ENCODE data around the gene PVR.

Gene PVR

GRCh38 chr19:44643605-44644401 is at the start of gene PVR:
Gene PVR, plus strand, starts transcription at chr19:44643910. Its CDS starts 187 bp downstream, at chr19:44644097.
- Histone ChIP-seq H3K9ac (ENCODE audit: low read depth, low read length, poor library complexity, severe bottlenecking) (no peak within 1 kb of the TSS), H3K4me2 (ENCODE audit: low read depth, low read length, poor library complexity, severe bottlenecking) (no peak within 1 kb of the TSS), H3K4me3 (ENCODE audit: low read length, poor library complexity, severe bottlenecking) (no peak within 1 kb of the TSS), H3F3A (ENCODE audit: low read depth) (no peaks in the 10 kb centered on the region), H3K79me2 (ENCODE audit: insufficient read depth, low read length) (no peaks in the 10 kb centered on the region), H3K27me3 (ENCODE audit: insufficient read depth, low read length, poor library complexity, severe bottlenecking) (no peaks in the 10 kb centered on the region), H3K9me3 (ENCODE audit: insufficient read depth, low read depth, low read length) (no peaks in the 10 kb centered on the region), H4K20me1 (ENCODE audit: insufficient read depth, low read length, poor library complexity, severe bottlenecking) (no peaks in the 10 kb centered on the region), H3K36me3 (ENCODE audit: insufficient read depth, low read length) (no peaks in the 10 kb centered on the region), H2AFZ (ENCODE audit: low read length) (no peak within 1 kb of the TSS), H3K4me1 (ENCODE audit: insufficient read depth, low read length, poor library complexity, severe bottlenecking) (no peaks in the 10 kb centered on the region), H3K9me2 (replicated peaks; ENCODE audit: low read depth, low read length) (no peaks in the 10 kb centered on the region)
- no peak for TF ChIP-seq EZH2phosphoT487 (IDR thresholded peaks at IDR 0.05; ENCODE audit: borderline replicate concordance)
- no peak for TF ChIP-seq CTCF (conservative IDR thresholded peaks at IDR 0.05; ENCODE audit: low read length)

GRCh38 chr19:44596428-44597130 is 47.1 kb upstream of the PVR start:
- H3K79me2 ChIP-seq (ENCODE audit: insufficient read depth, low read length) = no peaks in the 10 kb centered on the region
- H3K4me1 ChIP-seq (ENCODE audit: insufficient read depth, low read length, poor library complexity, severe bottlenecking) = no peaks in the 10 kb centered on the region
- no peaks in the 10 kb centered on the region for H3K36me3 ChIP-seq (ENCODE audit: insufficient read depth, low read length)
- no peaks in the 10 kb centered on the region for H4K20me1 ChIP-seq (ENCODE audit: insufficient read depth, low read length, poor library complexity, severe bottlenecking)
- no peaks in the 10 kb centered on the region for H3K9me2 ChIP-seq (replicated peaks; ENCODE audit: low read depth, low read length)
- peaks cover 2% of the 10 kb centered on the region; the same call in 1 of the 2 replicates for H3K9me3 ChIP-seq (ENCODE audit: insufficient read depth, low read depth, low read length)
- no peak overlapping the region for H3K4me3 ChIP-seq (ENCODE audit: low read length, poor library complexity, severe bottlenecking)
- H2AFZ ChIP-seq (ENCODE audit: low read length) = no peak overlapping the region
- H3K4me2 ChIP-seq (ENCODE audit: low read depth, low read length, poor library complexity, severe bottlenecking) = no peak overlapping the region
- no peaks in the 10 kb centered on the region for H3F3A ChIP-seq (ENCODE audit: low read depth)
- TF ChIP-seq EZH2phosphoT487 (IDR thresholded peaks at IDR 0.05; ENCODE audit: borderline replicate concordance) (no peak), CTCF (conservative IDR thresholded peaks at IDR 0.05; ENCODE audit: low read length) (no peak)
- H3K27me3 ChIP-seq (ENCODE audit: insufficient read depth, low read length, poor library complexity, severe bottlenecking) = no peaks in the 10 kb centered on the region
- no peak overlapping the region for H3K9ac ChIP-seq (ENCODE audit: low read depth, low read length, poor library complexity, severe bottlenecking)

- Histone ChIP-seq H3K79me2 (ENCODE audit: insufficient read depth, low read length) (no peaks in the 10 kb centered on the region), H3K27me3 (ENCODE audit: insufficient read depth, low read length, poor library complexity, severe bottlenecking) (no peaks in the 10 kb centered on the region), H3K4me3 (ENCODE audit: low read length, poor library complexity, severe bottlenecking) (no peak overlapping the region), H3K4me1 (ENCODE audit: insufficient read depth, low read length, poor library complexity, severe bottlenecking) (no peaks in the 10 kb centered on the region), H3K9me2 (replicated peaks; ENCODE audit: low read depth, low read length) (no peaks in the 10 kb centered on the region), H3F3A (ENCODE audit: low read depth) (no peaks in the 10 kb centered on the region), H4K20me1 (ENCODE audit: insufficient read depth, low read length, poor library complexity, severe bottlenecking) (no peaks in the 10 kb centered on the region), H2AFZ (ENCODE audit: low read length) (no peak overlapping the region), H3K9me3 (ENCODE audit: insufficient read depth, low read depth, low read length) (peaks cover 2% of the 10 kb centered on the region; the same call in 1 of the 2 replicates), H3K36me3 (ENCODE audit: insufficient read depth, low read length) (no peaks in the 10 kb centered on the region), H3K4me2 (ENCODE audit: low read depth, low read length, poor library complexity, severe bottlenecking) (no peak overlapping the region), H3K9ac (ENCODE audit: low read depth, low read length, poor library complexity, severe bottlenecking) (no peak overlapping the region)
- TF ChIP-seq CTCF (conservative IDR thresholded peaks at IDR 0.05; ENCODE audit: low read length) (no peak), EZH2phosphoT487 (IDR thresholded peaks at IDR 0.05; ENCODE audit: borderline replicate concordance) (no peak)
Observed at GRCh38 chr19:44597131-44597491, 46.6 kb upstream of the PVR start.

Data from Loucy (cell line).